ENCODE results near the gene FLT3. TPM values are rescaled to one million over a fixed set of nuclear protein-coding genes. Genes with fewer than 3 reads are reported as not detected.
"Not testable (repeated sequence)": the region's sequence is repeated elsewhere in the genome, so short reads cannot be mapped to it uniquely, and the experiment has no call there.

Gene FLT3
- polyA plus RNA-seq, 1 donor: 0.15 TPM

- no peak for DNase-seq (ENCODE audit: low read depth)
Observed at GRCh38 chr13:27972478-27972820, 127.9 kb downstream of the FLT3 start.

GRCh38 chr13:27971776-27972477 lies 128.4 kb downstream of the FLT3 start:
- DNase-seq (ENCODE audit: low read depth): no peak

- DNase-seq (ENCODE audit: low read depth): no peak
Observed at GRCh38 chr13:27971236-27971645, 129.1 kb downstream of the FLT3 start.

- no peak for DNase-seq (ENCODE audit: low read depth)
Observed at GRCh38 chr13:27970382-27971235, 129.8 kb downstream of the FLT3 start.

GRCh38 chr13:27969866-27970229 lies 130.5 kb downstream of the FLT3 start:
- DNase-seq (ENCODE audit: low read depth): no peak

- no peak for DNase-seq (ENCODE audit: low read depth)
Observed at GRCh38 chr13:27969082-27969865, 131.1 kb downstream of the FLT3 start, which contains the start of gene CDX2. Gene CDX2, minus strand, starts transcription at chr13:27969315. Its CDS starts 309 bp downstream, at chr13:27969006.

- no peak for DNase-seq (ENCODE audit: low read depth)
Observed at GRCh38 chr13:27968316-27969081, 131.9 kb downstream of the FLT3 start.

GRCh38 chr13:27967736-27968315 lies 132.6 kb downstream of the FLT3 start:
- DNase-seq (ENCODE audit: low read depth): no peak

- no peak for DNase-seq (ENCODE audit: low read depth)
Observed at GRCh38 chr13:27967203-27967735, 133.1 kb downstream of the FLT3 start.

GRCh38 chr13:27966641-27967202 lies 133.7 kb downstream of the FLT3 start:
- no peak for DNase-seq (ENCODE audit: low read depth)

GRCh38 chr13:27965740-27966640 lies 134.4 kb downstream of the FLT3 start:
- no peak for DNase-seq (ENCODE audit: low read depth)

GRCh38 chr13:27965343-27965739 lies 135.0 kb downstream of the FLT3 start:
- DNase-seq (ENCODE audit: low read depth): no peak

- no peak for DNase-seq (ENCODE audit: low read depth)
Observed at GRCh38 chr13:27964741-27965323, 135.5 kb downstream of the FLT3 start.

- not testable (repeated sequence) for DNase-seq (ENCODE audit: low read depth)
Observed at GRCh38 chr13:27964206-27964605, 136.2 kb downstream of the FLT3 start.

- DNase-seq (ENCODE audit: low read depth): no peak
Observed at GRCh38 chr13:27963491-27963890, 136.9 kb downstream of the FLT3 start.

GRCh38 chr13:27962982-27963381 lies 137.4 kb downstream of the FLT3 start:
- DNase-seq (ENCODE audit: low read depth): no peak

- no peak for DNase-seq (ENCODE audit: low read depth)
Observed at GRCh38 chr13:27962128-27962841, 138.1 kb downstream of the FLT3 start.
